Stimulated activated CD8-positive, alpha-beta memory T cell treated with anti-CD3 and anti-CD28 coated beads, Interleukin-4, amount 100 ng/mL, for 24 hours (primary cell): ENCODE results near the gene FAM181A.

Experiments used
- DNase-seq: peaks from one replicate; pipeline ENCODE4 v3.0.0-alpha.2; 2020; ENCODE audit warnings: low read depth

Gene FAM181A

DNA sequence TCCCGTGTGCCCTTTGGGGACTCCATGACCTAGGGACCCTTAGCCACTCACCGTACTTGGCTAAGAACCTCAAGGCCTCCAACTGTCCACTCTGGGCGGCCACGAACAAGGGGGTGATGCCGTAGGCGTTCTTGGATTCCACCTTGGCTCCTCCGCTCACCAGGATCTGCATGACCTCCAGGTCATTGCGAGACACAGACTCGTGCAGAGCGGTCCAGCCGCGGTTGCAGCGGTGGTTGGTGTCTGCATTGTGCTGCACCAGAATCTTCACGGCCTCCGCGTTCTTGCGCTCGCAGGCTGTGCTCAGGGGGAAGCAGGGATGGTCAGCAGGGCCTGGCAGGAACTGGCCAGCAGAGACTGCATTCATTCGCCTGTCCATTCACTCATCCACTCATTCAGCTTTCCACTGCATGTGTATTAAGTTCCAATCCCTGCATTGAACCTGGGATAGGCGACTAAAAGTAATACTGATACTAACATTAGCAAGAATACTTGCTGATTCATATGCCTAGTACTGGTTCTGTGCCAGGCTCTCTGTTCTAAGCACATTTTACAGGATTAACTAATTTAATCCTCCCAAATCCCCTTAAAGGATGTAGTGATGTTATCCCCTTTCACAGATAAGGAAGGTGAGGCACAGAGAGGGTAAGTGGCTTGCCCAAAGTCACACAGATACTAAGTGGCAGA, 23.9 kb downstream of the FAM181A start:
- DNase-seq = no peak

DNA sequence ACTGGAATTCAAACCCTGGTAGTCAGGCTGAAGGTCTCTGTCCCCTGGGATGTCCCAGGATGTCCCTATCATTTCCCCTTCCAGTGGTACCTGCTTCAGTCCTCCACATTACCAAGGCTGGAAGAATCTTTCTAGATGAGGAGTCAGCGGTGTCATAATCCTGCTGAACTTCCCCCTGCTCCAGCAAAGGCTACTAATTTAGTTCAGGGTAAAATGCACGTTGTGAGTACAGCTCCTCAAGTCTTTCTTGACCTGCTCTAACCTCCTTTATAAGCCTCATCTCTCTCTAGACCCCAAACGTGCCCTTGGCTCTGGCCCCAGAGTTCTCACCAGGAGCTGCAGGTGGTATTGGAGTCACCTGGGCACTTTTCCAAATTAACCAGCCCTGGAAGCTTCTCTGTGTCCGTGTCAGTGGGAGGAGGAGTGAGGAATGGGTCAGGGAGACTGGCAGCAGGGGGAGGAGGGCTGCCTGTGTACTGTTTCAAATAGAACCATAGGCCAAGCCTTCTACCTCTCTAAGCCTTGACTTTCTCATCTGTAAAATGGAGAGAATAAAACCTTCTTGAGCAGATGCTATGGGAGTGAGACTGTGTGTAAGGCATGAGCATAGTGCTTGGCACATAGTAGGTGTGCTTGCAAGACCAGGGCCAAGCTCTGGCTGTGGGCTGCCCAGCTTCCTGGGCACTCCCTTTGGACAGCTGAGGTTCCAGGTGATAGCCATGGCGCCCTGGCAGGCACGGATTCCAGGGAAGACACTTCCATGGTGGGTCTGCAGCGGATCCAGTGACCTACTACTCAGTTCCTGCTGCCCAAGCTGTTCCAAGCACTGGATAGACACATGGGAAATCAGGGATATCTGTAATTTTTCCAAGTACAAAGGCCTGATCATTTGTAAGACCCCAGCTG, 24.7 kb downstream of the FAM181A start:
- no peak for DNase-seq

- no peak for DNase-seq
Measured at GRCh38 chr14:93952829-93953228, 25.7 kb downstream of the FAM181A start.

DNA sequence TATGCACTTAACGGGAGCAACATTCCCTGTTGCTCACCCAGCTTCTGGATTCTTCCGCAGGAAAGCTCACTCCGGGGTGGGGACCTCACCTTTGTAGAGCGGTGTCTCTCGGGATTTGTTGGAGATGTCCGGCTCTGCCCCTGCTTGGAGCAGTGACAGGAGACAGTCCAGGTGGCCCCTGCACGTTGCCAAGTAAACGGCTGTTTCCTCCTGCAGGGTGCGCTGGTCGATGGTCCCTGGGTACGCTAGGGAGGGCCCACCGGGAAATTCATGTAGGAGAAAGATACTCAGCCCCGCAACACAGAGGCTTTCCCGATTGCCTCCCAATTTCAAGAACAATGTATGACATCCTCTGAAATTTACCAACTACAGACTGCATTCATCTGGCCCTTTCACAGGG, 26.1 kb downstream of the FAM181A start:
- DNase-seq = no peak

DNA sequence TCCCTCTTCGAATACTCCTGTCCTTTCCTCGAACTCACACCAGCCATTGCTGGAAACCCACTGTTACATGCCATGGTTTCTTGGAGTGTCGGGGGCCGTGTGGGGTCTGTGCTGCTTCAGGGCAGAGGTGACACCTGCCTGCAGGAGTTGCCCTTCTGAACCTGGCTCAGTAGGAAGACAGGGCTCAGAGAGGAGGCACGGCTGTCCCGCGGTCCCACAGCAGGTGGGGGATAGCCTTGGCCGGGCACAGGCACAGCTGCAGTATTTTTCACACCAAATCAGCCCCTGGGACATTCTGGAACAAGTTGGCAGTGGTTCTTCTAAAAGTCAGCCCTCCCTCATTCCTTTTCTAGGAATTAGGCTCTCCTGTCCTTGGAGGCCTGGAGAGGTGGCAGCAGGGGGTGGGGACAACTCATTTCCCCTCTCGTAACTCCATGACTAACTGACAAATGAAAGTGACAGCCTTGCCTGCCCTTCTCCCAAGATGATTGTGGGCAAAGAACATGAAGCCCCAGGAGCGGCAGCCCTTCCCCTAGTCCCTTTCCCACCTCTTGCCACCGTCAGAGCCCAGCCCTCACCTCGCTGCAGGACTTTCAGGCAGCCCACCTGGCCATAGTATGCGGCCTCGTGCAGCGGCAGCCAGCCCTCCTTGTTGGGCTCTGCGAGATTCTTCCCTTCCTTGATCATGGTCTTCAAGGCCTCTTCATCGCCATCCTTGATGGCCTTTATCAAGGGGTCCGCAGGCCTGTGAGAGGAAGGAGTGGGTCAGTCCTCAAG, 26.8 kb downstream of the FAM181A start:
- DNase-seq = no peak

GRCh38 chr14:93954516-93954830, 27.3 kb downstream of the FAM181A start:
- DNase-seq = no peak

- no peak for DNase-seq
Measured at GRCh38 chr14:93954900-93955849, 28.0 kb downstream of the FAM181A start.

- DNase-seq = no peak
Measured at GRCh38 chr14:93955850-93956481, 28.8 kb downstream of the FAM181A start.

- DNase-seq = no peak
Measured at GRCh38 chr14:93956514-93957332, 29.6 kb downstream of the FAM181A start.

GRCh38 chr14:93957333-93957710, 30.2 kb downstream of the FAM181A start:
- DNase-seq = no peak

- DNase-seq = no peak
Measured at GRCh38 chr14:93957751-93958566, 30.8 kb downstream of the FAM181A start.

- DNase-seq = no peak
Measured at GRCh38 chr14:93958567-93959238, 31.6 kb downstream of the FAM181A start.

- peak; percentile 85 for DNase-seq
Measured at GRCh38 chr14:93959239-93960107, 32.3 kb downstream of the FAM181A start.

DNA sequence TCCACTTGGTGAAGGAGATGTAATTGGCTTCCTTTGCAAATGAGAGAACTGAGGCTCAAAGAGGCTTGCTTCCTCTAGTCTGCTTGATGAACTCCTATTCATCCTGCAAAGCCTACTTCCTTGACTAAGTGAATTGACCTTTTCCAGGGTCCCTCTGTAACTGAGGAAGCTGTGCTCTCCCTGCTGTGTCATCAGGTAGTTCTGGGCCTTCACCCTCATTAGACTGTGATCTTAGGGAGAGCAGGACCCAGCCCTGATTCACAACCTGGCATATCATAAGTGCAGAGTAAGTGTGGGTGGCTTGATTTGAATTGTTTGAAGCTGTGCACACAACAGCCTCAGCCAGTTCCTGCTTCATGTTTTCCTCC, 32.9 kb downstream of the FAM181A start:
- DNase-seq = no peak

GRCh38 chr14:93960774-93961438, 33.8 kb downstream of the FAM181A start:
- DNase-seq = no peak

DNA sequence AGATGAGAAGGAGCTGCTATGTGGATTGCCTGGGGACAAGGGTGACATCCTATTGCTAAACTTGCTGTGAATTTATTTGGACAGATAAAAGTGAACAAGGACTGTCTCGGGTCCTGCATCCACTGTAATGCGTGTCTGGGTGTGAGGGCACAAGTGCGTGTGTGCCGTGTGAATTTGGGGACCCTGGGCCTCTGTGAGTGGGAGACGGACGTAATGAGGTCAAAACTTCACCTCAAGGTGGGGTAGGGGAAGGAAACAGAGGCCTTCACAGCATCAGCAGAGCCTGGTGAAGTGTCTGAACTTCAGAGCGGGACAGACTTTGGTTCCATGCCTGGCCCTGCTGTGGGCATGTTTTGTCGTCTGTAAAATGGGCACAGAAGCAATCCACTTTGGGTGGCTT, 34.5 kb downstream of the FAM181A start:
- no peak for DNase-seq
